ENCODE results near the gene HES3.

Gene HES3

DNA sequence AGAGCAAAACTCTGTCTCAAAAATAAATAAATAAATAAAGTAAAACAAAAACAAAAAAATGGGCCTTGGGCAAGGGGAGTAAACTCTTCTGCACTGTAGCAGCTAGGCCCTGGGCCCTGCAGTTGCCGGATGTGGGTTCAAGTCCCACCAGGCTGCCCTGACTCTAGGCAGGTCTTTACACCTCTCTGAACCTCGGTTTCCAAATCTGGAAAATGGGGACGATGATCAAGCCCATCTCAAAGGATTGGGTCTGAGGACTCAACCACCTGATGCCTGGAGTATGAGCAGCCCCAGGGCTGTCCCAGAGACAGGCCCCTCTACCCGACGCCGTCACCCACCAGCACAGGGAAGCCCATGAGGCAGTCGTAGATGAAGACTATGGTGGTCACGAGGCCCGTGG, 9.4 kb downstream of the HES3 start:
- Histone ChIP-seq H4K20me1 (ENCODE audit: insufficient read depth, low read length) (no peaks in the 10 kb centered on the region), H3K9ac (ENCODE audit: low read length) (no peak overlapping the region), H3K36me3 (replicated peaks; ENCODE audit: insufficient read depth, low read length) (no peaks in the 10 kb centered on the region), H3K9me3 (replicated peaks; ENCODE audit: insufficient read depth, low read length) (no peaks in the 10 kb centered on the region), H3F3A (ENCODE audit: insufficient read depth, low read length) (no peaks in the 10 kb centered on the region), H3K4me3 (ENCODE audit: low read length) (no peak overlapping the region), H2AFZ (ENCODE audit: low read length) (no peak overlapping the region), H3K27ac (ENCODE audit: low read length) (no peak overlapping the region), H3K4me2 (ENCODE audit: low read depth, low read length) (no peak overlapping the region), H3K79me2 (ENCODE audit: low read length) (no peaks in the 10 kb centered on the region), H3K9me2 (replicated peaks; ENCODE audit: insufficient read depth, low read length) (no peaks in the 10 kb centered on the region), H3K27me3 (replicated peaks; ENCODE audit: insufficient read depth, low read length) (peaks cover 85% of the 10 kb centered on the region), H3K4me1 (ENCODE audit: low read length) (no peaks in the 10 kb centered on the region)
- no peak for DNase-seq
- TF ChIP-seq, protein P1, sequence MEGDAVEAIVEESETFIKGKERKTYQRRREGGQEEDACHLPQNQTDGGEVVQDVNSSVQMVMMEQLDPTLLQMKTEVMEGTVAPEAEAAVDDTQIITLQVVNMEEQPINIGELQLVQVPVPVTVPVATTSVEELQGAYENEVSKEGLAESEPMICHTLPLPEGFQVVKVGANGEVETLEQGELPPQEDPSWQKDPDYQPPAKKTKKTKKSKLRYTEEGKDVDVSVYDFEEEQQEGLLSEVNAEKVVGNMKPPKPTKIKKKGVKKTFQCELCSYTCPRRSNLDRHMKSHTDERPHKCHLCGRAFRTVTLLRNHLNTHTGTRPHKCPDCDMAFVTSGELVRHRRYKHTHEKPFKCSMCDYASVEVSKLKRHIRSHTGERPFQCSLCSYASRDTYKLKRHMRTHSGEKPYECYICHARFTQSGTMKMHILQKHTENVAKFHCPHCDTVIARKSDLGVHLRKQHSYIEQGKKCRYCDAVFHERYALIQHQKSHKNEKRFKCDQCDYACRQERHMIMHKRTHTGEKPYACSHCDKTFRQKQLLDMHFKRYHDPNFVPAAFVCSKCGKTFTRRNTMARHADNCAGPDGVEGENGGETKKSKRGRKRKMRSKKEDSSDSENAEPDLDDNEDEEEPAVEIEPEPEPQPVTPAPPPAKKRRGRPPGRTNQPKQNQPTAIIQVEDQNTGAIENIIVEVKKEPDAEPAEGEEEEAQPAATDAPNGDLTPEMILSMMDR (IDR thresholded peaks at IDR 0.05; ENCODE audit: low read length) = no peak
- TF ChIP-seq EZH2phosphoT487 (IDR thresholded peaks at IDR 0.05; ENCODE audit: low read length) (no peak), EZH2 (optimal IDR thresholded peaks at IDR 0.05; ENCODE audit: low read depth, low read length) (no peak)

DNA sequence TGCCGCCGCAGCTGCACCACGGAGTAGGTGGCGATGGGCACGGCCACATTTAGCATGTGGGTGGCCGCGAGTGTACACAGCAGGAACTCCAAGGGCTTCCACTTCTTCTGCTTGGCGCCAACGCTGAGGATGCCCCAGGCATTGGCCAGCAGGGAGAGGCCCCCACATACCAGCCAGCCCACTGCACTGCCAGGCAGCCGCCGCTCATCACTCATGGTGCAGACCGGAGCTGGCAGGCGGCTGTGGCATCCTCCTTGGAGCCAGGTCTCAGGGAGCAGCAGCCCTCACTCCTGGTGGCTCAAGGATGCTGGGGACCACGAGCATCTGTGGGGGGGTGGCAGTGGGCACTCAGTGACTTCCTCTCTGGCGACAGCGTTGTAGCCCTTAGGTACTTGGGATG, 10.7 kb downstream of the HES3 start:
- no peaks in the 10 kb centered on the region for H3K36me3 ChIP-seq (replicated peaks; ENCODE audit: insufficient read depth, low read length)
- H3K4me1 ChIP-seq (ENCODE audit: low read length) = no peaks in the 10 kb centered on the region
- no peak overlapping the region for H3K27ac ChIP-seq (ENCODE audit: low read length)
- H4K20me1 ChIP-seq (ENCODE audit: insufficient read depth, low read length) = no peaks in the 10 kb centered on the region
- no peak overlapping the region for H3K4me3 ChIP-seq (ENCODE audit: low read length)
- no peaks in the 10 kb centered on the region for H3F3A ChIP-seq (ENCODE audit: insufficient read depth, low read length)
- peaks cover 91% of the 10 kb centered on the region for H3K27me3 ChIP-seq (replicated peaks; ENCODE audit: insufficient read depth, low read length)
- H3K9ac ChIP-seq (ENCODE audit: low read length) = no peak overlapping the region
- no peak overlapping the region for H2AFZ ChIP-seq (ENCODE audit: low read length)
- H3K4me2 ChIP-seq (ENCODE audit: low read depth, low read length) = no peak overlapping the region
- DNase-seq = no peak
- TF ChIP-seq, protein P1 (IDR thresholded peaks at IDR 0.05; ENCODE audit: low read length) = no peak
- TF ChIP-seq EZH2 (optimal IDR thresholded peaks at IDR 0.05; ENCODE audit: low read depth, low read length) = no peak
- TF ChIP-seq EZH2phosphoT487 (IDR thresholded peaks at IDR 0.05; ENCODE audit: low read length) = no peak
- no peaks in the 10 kb centered on the region for H3K9me2 ChIP-seq (replicated peaks; ENCODE audit: insufficient read depth, low read length)
- no peaks in the 10 kb centered on the region for H3K79me2 ChIP-seq (ENCODE audit: low read length)
- H3K9me3 ChIP-seq (replicated peaks; ENCODE audit: insufficient read depth, low read length) = no peaks in the 10 kb centered on the region

GRCh38 chr1:6256645-6257044, 12.7 kb downstream of the HES3 start:
- Histone ChIP-seq H3K36me3 (replicated peaks; ENCODE audit: insufficient read depth, low read length) (no peaks in the 10 kb centered on the region), H3K27ac (ENCODE audit: low read length) (no peak overlapping the region), H2AFZ (ENCODE audit: low read length) (no peak overlapping the region), H3K79me2 (ENCODE audit: low read length) (no peaks in the 10 kb centered on the region), H3K27me3 (replicated peaks; ENCODE audit: insufficient read depth, low read length) (peaks cover 83% of the 10 kb centered on the region), H3K4me3 (ENCODE audit: low read length) (no peak overlapping the region), H4K20me1 (ENCODE audit: insufficient read depth, low read length) (no peaks in the 10 kb centered on the region), H3K9ac (ENCODE audit: low read length) (no peak overlapping the region), H3K4me1 (ENCODE audit: low read length) (no peaks in the 10 kb centered on the region), H3K9me2 (replicated peaks; ENCODE audit: insufficient read depth, low read length) (no peaks in the 10 kb centered on the region), H3K9me3 (replicated peaks; ENCODE audit: insufficient read depth, low read length) (no peaks in the 10 kb centered on the region), H3F3A (ENCODE audit: insufficient read depth, low read length) (no peaks in the 10 kb centered on the region), H3K4me2 (ENCODE audit: low read depth, low read length) (no peak overlapping the region)
- DNase-seq = no peak
- TF ChIP-seq, protein P1 (IDR thresholded peaks at IDR 0.05; ENCODE audit: low read length) = no peak
- TF ChIP-seq EZH2 (optimal IDR thresholded peaks at IDR 0.05; ENCODE audit: low read depth, low read length) = no peak
- TF ChIP-seq EZH2phosphoT487 (IDR thresholded peaks at IDR 0.05; ENCODE audit: low read length) = no peak
